GM19397 (cell line): ENCODE results near the gene FAM110C.
"Not testable (repeated sequence)": the region's sequence is repeated elsewhere in the genome, so short reads cannot be mapped to it uniquely, and the experiment has no call there.

ENCODE experiments used
- ATAC-seq: cut with Tn5 transposase; IDR thresholded peaks from one replicate; pipeline ENCODE4 v1.9.1; 2021; ENCODE audit warnings: mild to moderate bottlenecking, moderate library complexity; ENCODE audit not compliant: unreplicated experiment

FAM110C gene

DNA sequence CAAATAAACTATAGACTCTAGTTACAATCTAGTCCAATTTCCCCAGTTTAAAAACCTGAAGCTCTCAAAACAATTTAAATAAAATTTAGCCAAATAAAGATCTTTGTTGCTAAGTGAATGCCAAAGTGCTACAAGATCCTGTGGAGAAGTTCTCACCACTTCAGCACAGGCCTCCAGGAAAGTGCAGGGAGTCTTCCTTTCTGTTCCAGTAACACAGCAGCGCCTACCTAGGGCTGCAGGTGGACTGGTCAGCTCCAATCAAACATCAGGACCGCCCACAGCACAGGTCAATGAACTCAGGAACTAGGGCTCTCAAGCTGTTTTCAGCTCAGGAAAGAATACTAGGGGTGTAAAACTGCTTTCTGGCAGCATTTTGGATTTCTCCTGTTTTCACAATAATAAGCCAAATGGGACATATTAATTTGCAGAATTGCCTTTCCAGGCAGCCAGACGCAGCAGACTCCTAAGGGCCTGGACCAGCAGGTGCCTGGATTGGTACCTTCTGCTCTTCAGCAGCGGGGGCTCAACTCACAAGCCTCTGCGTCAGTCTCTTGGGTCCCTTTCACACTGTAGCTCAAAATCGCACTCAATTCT is 1.5 kb downstream of the FAM110C start:
- ATAC-seq: no peak

GRCh38 chr2:42788-43187 is 3.5 kb downstream of the FAM110C start:
- ATAC-seq: no peak

- ATAC-seq: no peak
Observed at GRCh38 chr2:40465-40864, 5.8 kb downstream of the FAM110C start.

DNA sequence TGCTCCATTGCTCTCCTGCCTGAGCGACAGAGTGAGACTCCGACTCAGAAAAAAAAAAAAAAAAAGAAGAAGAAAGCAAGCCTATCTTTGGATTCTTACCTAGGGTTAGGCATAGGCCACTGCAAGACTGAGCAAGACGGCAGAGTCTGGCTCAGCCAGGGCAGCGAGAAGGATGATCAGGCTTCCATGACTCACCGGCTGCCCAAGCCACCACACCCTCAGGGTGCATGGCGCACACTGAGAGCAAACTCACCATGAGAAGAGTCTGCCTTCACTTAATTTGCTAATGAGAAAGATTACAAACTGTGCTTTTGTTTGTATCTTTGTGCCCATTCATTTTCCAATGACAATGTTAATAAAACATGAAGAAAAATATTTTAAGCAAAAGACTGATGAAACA is 8.2 kb downstream of the FAM110C start:
- no peak for ATAC-seq

- ATAC-seq: no peak
Observed at GRCh38 chr2:36318-36717, 10.0 kb downstream of the FAM110C start.

GRCh38 chr2:35852-36251 is 10.5 kb downstream of the FAM110C start:
- no peak for ATAC-seq

DNA sequence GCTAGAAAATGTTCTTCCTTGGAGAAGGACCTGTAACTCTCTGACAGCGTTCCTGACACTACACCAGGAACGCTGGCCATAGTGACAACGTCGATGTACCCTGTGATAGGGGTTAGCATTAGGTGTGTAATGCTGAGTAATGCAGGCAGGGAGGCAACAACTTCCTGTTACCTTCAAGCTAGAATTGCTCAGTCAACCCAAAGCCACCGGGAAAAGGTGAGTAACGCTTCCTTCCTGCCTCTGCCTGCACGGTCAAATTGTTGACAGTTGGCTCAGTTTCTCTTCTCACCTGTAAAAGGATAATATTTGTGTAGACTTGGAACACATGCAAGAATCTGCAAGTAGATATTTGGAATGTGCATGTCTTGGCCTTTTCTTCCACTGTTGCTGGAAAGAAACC is 12.7 kb downstream of the FAM110C start:
- ATAC-seq: no peak

- no peak for ATAC-seq
Observed at GRCh38 chr2:32068-32467, 14.2 kb downstream of the FAM110C start.

DNA sequence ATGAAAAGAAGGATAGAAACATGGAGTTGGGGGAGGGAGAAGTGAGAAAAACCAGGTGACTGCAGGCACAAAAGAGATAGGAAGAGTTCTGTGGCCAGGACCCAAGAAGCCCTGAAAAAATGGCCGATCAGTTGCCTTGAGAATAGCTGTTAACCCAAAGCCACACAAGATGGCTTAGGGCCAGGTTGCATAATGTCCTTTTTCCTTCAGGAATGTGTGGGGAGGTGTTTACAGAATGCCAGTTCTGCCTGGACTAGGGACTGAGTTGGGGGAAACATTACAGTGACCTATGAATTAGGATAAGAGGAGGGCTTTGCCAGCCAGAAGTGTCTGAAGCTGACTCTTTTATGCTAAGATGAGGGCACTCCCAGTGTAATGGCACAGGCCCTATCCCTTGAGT is 17.1 kb downstream of the FAM110C start:
- no peak for ATAC-seq

- no peak for ATAC-seq
Observed at GRCh38 chr2:28406-28975, 17.8 kb downstream of the FAM110C start.

GRCh38 chr2:26891-27290 is 19.4 kb downstream of the FAM110C start:
- no peak for ATAC-seq

GRCh38 chr2:25543-25942 is 20.8 kb downstream of the FAM110C start:
- no peak for ATAC-seq

DNA sequence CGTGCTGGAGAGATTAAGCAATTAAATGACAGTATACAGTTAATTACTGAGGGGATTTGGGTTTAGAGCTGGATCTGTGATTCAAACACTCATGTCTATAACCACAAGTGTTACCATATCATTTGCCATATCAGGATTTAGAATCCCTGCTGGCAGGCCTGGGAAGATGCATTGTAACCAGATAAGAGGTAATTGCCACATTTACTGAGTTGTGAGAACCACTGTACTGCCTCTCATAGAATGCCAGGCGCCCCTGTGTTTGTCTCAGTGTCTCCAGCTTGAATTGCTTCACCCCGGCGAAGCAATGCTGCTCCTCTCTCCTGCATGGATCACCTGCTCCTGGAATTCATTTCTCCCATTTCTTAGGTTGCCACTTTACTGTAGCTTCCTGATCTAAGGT is 21.7 kb downstream of the FAM110C start:
- not testable (repeated sequence) for ATAC-seq

DNA sequence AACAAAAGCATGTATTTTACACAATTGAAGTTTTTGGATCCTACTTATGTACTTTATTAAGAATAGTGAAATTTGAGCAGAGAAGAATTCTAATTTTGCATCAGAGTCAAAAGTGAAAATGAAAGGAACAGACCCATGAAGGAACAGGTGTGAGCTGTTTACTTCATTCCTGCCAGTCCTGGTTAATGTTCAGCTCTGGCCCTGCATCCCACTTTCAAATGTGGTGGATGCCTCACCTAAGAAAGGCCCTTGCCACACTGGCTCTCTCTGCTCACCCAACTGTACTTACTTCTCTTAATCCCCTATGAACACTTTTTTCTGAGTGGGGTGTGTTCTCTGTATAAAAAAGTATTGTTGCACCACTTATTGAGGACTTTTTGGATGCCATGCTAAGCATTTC is 22.2 kb downstream of the FAM110C start:
- ATAC-seq: peak; percentile 79

GRCh38 chr2:23283-23682 is 23.0 kb downstream of the FAM110C start:
- ATAC-seq: no peak

DNA sequence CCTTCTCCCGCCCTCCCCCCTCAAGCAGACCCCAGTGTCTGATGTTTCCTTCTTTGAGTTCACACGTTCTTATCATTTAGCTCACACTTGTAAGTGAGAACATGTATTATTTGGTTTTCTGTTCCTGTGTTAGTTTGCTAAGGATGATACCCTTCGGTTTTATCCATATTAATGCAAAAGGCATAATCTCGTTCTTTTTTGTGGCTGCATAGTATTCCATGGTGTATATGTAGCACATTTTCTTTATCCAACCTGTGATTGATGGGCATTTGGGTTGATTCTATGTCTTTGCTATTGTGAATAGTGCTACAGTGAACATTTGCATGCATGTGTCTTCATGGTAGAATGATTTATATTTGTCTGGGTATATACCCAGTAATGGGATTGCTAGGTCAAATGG is 24.1 kb downstream of the FAM110C start:
- ATAC-seq: not testable (repeated sequence)

DNA sequence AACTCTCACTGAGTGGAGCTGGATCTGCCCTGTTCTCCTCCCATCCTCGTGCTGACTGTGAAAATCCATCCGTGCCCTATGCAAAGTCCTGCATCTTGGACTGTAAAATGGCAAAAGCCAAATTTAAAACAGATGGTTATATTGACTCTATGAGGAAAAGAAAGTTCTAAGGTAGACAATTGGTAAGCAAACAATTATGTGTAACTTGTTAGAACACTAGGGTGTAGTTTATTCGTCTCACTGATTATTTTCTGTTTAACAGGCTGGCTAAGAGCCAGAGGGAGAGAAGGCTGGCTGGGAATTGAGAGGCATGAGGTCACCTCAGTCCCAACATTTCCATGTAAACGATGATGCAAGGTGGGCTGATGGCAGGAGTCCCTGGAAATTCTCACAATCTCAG is 26.0 kb downstream of the FAM110C start:
- not testable (repeated sequence) for ATAC-seq

DNA sequence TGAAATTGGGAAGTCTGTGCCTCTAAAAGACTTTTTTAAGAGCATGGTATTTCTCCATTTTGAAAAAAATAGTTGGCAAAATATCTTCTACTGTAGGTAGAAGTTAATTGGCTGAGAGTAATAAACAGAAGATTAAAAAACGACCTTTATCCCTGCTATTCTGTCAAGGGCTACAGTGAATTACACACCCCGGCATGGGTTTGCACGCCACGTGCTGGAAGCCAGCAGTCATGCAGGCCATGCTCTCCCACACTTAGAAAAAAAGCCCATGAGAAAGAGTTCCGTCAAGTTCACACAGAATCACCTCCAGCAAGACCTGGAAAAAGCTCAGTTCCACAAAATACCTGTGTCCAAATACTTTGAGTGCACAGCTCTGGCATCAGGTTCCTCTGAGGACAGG is 26.8 kb downstream of the FAM110C start:
- ATAC-seq: no peak

- ATAC-seq: peak; percentile 50
Observed at GRCh38 chr2:18402-19271, 27.7 kb downstream of the FAM110C start.

DNA sequence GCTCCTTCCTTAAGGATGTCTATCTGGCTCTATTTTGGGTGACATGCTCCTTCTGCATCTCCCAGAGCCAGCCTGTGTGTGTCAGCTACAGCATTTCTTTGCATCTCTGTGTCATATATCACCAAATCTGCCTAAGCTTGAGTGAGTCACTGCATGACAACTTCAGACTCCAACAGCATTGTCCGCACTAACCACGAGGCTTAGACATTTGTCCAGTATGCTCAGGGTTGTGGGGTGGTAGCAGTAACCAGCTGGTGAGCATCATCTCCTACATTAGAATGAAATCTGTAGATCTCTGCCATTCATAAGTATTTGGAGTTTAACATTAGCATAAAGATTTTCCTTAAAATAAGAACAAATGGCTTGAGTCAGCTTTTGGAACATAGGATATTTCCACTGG is 30.4 kb downstream of the FAM110C start:
- not testable (repeated sequence) for ATAC-seq

DNA sequence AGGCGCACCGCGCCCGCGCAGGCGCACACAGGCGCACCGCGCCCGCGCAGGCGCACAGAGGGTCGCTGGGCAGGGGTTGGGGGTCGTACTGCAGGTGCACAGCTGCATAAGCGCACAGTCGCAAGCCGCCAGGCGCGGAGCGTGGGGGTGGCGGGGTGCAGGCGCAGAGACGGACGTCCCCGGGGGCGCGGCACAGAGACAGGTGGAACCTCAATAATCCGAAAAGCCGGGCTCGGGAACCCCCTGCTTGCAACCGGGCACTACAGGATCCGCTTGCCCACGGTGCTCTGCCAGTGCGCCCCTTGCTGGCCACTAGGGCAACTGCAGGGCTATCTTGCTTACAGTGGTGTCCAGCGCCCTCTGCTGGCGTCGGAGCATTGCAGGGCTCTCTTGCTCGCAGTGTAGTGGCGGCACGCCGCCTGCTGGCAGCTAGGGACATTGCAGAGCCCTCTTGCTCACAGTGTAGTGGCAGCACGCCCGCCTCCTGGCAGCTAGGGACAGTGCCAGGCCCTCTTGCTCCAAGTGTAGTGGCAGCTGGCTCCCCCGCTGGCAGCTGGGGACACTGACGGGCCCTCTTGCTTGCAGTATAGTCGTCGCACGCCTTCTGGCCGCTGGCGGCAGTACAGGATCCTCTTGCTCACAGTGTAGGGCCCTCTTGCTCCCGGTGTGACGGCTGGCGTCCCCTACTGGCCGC is 34.9 kb downstream of the FAM110C start:
- no peak for ATAC-seq
